Measurements from ENCODE around the gene ZCCHC10.

- TF ChIP-seq CTCF (IDR thresholded peaks at IDR 0.05; ENCODE audit: insufficient read depth, low read length) (no peak), SPI1 (IDR thresholded peaks at IDR 0.05; ENCODE audit: borderline replicate concordance, low read depth) (no peak), POLR2AphosphoS5 (IDR thresholded peaks at IDR 0.05; ENCODE audit: low read depth) (no peak), REST (IDR thresholded peaks at IDR 0.05; ENCODE audit: insufficient replicate concordance, low read depth) (no peak)
Measured at GRCh38 chr5:133035224-133035623, 8.9 kb upstream of the ZCCHC10 start.

All from HL-60 (cell line).